ENCODE results near the gene MICU2. TPM values are rescaled to one million over a fixed set of nuclear protein-coding genes. Genes with fewer than 3 reads are reported as not detected.

The MICU2 gene
- polyA plus RNA-seq, 3 donors = 16.6 to 28.9 (median 25.0) TPM

DNA sequence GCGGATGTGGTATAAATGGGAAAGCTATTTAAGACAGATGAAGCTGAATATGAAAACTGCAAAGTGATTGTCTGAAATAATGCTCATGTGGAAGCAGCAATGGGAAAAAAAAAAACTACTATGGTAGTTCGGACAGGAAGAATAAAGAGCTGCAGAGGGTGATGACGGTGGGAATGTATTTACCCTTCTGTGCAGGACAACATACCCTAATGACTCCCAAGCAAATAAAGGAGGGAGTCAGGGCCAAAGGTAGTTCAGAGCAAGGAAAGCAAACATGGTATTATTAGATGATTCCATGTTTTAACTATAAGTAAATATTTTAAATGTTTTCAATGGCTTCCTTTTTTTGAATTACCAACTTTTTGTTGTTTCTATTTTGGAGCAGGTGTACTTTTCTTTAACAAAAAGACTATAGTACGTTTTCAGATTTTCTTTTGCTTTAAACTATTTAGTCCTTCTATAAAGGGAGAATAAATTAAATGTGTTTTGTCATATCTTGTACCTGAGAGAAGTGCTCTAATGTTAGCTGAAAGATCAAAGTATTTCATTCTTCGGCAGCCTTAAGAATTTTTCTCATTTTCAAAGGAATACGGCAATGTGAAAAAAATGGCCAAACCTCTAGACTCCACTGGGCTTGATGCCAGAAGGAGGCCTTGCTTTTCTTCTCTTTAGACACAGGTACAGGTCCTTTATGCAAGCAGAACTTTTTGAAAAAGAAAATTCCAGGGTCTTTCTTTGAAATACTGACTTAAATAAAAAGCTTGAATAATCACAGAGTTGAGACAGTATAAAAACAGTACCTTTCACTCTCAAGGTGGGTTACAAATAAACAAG is 77.0 kb downstream of the MICU2 start:
- WGBS, 3 donors = 73 to 90% (median 88%) methylated on average over 6 of the region's 6 CpGs
- no peak overlapping the region for H3K27ac ChIP-seq (ENCODE audit: low read depth, low read length)

DNA sequence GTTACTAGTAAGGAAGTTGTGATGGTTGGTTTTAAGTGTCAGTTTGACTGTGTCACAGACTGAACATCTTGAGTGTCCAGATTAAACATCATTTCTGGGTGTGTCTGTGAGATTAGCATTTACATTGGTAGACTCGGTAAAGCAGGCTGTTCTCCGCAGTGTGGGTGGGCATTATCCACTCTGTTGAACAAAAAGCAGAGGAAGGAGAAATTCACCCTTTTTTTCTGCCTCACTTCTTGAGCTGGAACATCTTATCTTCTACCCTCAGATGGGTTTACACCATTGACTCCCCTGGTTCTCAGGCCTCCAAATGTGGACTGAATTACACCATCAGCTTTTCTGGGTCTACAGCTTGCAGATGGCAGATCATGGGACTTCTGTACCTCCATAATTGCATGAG is 81.1 kb downstream of the MICU2 start:
- H3K27ac ChIP-seq (ENCODE audit: low read depth, low read length) = no peak overlapping the region
- 86 to 93% (median 90%) methylated on average over 2 of the region's 2 CpGs for WGBS, 3 donors

DNA sequence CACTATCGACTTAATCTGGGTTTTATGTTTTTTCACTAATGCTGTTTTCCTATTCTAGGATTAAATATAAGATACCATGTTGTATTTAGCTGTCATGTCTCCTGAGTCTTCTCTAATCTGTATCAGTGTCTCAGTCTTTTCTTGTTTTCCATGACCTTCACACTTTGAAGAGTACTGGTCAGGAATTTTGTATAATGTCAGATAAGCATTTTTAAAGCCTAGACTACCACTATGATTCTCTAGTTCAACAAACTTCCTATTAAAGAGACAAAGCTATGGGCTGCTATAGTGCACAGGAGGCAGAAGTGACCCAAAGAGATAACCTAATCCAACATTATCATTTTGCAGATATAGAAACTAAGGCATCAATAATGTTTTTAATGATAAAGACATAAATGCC is 81.8 kb downstream of the MICU2 start:
- no peak overlapping the region for H3K27ac ChIP-seq (ENCODE audit: low read depth, low read length)
- 90 to 95% (median 93%) methylated on average over 1 of the region's 1 CpG for WGBS, 3 donors

DNA sequence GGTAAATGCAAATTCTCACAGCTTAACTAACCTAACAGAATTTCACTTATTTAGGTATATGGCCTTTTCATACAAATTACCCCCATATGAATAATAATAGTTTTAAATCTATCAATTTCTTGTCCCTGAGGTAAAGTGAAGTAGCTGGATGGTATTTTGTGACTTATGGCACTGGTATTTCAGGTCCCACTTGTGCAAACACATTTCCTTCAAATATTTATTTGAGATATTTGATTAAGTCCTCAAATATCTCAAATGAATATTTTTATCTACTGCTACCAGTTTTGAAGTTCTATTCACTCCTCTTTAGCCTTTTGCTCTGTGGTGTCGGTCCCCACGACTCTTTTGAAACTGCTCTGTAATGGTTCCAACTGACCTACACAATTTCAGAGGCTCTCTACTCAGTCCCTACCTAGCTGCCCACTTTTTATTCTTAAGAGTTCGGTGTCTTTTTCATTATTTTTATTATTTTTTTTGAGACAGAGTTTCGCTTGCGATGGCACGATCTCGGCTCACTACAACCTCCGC is 85.3 kb downstream of the MICU2 start:
- no peak overlapping the region for H3K27ac ChIP-seq (ENCODE audit: low read depth, low read length)
- WGBS, 3 donors = 90 to 98% (median 94%) methylated on average over 8 of the region's 8 CpGs

DNA sequence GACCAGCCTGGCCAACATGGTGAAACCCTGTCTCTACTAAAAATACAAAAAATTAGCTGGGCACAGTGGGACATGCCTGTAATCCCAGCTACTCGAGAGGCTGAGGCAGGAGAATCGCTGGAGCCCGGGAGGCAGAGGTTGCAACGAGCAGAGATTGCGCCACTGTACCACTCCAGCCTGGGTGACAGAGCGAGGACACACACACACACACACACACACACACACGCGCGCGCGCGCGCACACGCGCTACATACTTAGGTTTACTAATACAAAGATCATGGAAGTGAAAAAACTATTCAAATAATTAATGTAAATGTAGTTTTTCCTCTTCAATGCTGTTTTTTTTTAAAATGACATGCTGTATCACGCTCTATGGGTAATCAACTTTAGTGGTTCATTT is 86.4 kb downstream of the MICU2 start:
- H3K27ac ChIP-seq (ENCODE audit: low read depth, low read length) = no peak overlapping the region
- WGBS, 3 donors = 86 to 91% (median 87%) methylated on average over 16 of the region's 16 CpGs

DNA sequence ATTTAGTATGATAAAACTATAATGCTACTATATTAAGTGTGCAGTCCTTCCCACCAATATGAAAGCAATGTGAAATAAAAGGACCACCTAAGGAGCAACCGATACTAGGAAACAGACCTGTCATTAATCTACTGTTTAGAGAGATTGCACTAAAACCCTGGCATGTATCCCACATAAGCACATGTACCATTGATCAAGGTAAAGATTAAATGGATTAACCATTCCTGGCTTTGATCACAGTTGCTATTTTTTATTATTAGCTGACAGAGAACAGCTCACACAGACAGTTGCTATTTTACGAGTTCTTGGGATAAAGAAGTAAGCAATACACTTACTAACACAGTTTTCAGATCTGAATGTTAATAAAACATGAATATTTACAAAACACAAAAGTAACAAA is 87.2 kb downstream of the MICU2 start:
- no peak overlapping the region for H3K27ac ChIP-seq (ENCODE audit: low read depth, low read length)

DNA sequence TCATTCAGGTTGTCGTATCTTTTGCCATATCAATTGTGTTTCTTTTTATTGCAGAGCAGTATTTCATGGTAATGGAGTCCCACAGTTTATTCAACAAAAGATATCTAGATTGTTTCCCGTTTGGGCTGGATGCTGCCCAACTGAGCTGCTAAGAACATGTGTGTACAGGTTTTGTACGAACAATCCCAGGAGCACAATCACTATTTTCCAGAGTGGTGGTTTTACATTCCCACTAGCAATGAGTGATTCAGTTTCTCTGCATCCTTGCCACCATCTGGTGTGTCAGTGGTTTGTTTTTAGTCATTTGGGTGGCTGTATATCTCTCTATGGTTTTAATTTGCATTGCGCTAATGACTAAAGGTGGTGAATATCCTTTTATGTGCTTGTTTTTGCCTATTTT is 92.1 kb downstream of the MICU2 start:
- H3K27ac ChIP-seq (ENCODE audit: low read depth, low read length) = no peak overlapping the region
- 79 to 87% (median 85%) methylated on average over 4 of the region's 4 CpGs for whole genome bisulfite sequencing, 3 donors

More for the DNA sequence above, 87.2 kb downstream of the MICU2 start:
- WGBS, 3 donors = 76 to 92% (median 88%) methylated on average over 2 of the region's 2 CpGs

DNA sequence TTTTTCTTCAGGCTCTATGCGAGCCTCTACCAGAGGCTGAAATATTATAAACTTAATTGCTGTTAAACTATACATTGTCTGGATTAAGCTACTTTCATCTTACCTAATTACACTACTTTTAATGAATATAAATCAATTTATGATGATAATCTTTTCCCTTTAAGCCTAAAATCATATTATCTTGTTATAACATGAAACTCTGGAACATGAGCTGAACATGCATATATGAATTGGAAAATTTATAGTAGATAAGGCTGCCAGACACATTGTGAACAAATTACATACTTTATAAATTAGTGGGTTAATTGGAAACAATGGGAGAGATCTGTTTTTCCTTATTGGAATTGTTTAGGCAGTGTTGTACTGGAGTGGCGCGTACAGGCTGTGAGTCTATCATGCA is 99.6 kb downstream of the MICU2 start:
- no peak overlapping the region for H3K27ac ChIP-seq (ENCODE audit: low read depth, low read length)
- WGBS, 3 donors = 94 to 98% (median 97%) methylated on average over 3 of the region's 3 CpGs

DNA sequence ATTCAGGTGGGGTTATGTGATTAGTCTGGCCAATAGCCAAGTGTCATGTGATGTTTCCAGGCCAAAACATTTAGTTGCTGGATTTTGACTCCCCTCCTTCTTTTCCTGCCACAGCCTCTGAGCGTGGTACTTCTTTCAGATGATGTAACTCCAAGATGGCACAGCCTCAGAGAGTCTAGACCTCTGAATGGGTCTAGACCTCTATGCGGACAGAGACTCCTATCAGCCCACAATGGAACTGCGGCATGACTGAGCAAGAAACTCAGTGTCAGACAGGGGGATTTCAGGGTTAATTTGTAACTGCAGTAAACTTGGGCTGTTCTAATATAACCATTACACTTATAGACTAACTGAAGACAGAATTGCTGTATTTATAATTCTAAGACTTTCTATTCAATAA is 102.3 kb downstream of the MICU2 start:
- WGBS, 3 donors = 93 to 96% (median 94%) methylated on average over 3 of the region's 3 CpGs
- H3K27ac ChIP-seq (ENCODE audit: low read depth, low read length) = no peak overlapping the region

DNA sequence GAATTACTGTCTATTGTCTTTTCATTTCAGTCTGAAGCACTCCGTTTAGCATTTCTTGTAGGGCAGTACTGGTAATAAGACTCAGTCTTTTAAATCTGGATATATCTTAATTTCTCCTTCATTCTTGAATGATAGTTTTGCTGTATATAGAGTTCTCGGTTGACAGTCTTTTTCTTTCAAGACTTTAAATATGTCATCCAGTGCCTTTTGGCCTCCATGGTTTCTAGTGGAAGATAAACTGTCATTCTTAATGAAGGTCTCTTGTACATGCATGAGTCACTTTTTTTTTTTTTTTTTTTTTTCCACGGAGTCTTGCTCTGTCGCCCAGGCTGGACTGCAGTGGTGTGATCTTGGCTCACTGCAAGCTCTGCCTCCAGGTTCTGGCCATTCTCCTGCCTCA is 117.6 kb downstream of the MICU2 start:
- H3K27ac ChIP-seq (ENCODE audit: low read depth, low read length) = no peak overlapping the region
- WGBS, 3 donors = 93 to 100% (median 99%) methylated on average over 4 of the region's 4 CpGs

DNA sequence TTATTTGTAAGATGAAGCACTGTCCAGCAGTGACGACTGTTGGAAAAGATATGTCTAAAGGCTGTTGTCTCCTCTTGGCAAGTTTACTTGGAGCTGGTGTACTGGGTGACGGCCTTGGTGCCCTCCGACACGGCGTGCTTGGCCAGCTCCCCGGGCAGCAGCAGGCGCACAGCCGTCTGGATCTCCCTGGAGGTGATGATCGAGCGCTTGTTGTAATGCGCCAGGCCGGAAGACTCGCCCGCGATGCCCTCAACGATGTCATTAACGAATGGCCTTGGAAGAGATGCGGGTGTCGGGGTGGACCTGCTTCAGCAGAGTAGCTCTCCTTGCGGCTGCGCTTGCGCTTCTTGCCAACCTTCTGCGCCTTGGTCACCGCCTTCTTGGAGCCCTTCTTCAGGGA is 120.2 kb downstream of the MICU2 start:
- no peak overlapping the region for H3K27ac ChIP-seq (ENCODE audit: low read depth, low read length)
- WGBS, 3 donors = 90 to 92% (median 91%) methylated on average over 24 of the region's 24 CpGs

DNA sequence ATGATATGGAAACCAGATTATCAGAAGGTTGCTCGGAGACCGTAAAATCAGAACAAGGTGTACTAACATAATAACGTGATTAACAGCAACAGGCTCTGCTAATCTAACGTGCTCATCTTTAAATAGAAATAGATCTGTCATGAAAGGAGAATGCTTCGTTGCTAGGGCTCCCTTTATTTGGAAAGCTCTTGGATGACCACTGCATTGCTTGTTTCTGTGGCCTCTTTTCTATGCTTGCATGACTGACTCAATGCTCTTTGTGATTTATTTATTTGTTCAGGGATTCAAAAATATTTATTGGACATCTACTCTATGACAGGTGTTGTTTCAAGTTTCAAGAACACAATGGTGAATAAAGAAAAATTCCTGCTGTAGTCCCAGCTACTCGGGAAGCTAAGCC is 122.6 kb downstream of the MICU2 start:
- no peak overlapping the region for H3K27ac ChIP-seq (ENCODE audit: low read depth, low read length)
- 30 to 74% (median 71%) methylated on average over 6 of the region's 6 CpGs for WGBS, 3 donors

DNA sequence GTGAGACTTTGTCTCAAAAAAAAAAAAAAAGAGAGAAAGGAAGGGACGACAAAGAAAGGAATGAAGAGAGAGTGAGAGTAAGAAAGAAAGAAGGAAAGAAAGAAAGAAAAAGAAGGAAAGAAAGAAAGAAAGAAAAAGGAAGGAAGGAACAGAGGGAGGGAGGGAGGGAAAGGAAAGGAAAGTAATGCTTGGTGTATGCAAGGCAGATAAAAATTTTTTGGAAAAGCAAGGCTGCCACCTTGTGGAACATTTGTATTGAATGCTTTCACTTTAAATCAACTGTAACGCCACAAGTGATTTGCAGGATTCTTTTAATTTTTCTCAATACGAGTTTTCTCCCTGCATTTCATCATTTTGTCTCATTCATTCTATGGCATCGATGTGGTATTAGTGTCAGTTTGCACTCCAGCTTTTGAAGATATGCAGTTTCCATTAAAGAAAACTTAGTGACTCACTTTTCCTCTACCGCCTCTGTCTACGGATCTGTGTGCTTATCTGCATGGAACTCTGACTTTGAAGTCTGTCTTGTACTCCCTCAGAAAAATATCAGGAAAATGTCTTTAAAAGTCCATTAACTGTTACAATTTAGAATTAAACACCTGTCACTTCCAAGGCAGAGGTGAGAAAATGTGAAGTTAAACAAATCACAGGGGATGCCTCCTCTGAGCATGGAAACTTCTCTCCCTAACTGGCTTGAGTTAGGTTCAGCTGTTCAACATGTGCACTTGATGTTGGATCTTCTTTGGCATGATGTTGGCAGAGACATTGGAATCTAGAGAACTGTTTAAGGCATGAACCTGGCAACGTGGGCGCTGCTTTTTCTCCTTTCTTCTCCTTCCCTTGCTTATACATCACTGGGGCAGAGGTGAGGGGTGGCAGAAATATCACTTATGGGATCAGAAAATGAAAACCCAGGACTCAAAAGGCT is 124.8 kb downstream of the MICU2 start:
- H3K27ac ChIP-seq (ENCODE audit: low read depth, low read length) = no peak overlapping the region
- WGBS, 3 donors = 17 to 30% (median 27%) methylated on average over 8 of the region's 8 CpGs

DNA sequence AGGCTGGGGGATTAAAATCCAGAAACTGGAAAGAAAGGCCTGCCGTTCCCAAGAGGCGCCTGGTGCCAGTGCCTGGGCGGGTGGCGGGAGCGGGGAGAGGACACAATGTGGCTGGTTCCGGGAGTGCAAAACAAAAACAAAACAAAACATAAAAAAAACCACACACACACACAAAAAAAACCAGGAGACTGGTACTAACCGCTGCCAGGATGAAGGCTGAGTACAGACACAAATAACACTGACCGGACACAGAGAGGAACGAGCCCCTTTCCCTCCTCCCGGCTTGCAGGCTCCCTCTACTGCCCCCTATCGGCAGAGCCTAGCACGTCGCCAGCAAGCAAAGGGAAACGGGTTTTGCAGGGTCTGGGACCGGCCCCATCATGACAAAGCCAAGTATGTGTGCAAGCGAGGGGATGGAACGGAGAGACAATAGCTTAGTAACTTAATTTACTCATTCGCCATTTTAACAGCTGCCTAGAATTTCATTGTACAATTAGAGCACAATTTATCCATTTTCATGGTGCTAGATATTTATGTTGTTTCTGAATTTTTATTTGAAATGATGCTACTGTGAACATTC is 127.0 kb downstream of the MICU2 start:
- H3K27ac ChIP-seq (ENCODE audit: low read depth, low read length) = no peak overlapping the region
- WGBS, 3 donors = 2 to 6% (median 4%) methylated on average over 18 of the region's 18 CpGs

DNA sequence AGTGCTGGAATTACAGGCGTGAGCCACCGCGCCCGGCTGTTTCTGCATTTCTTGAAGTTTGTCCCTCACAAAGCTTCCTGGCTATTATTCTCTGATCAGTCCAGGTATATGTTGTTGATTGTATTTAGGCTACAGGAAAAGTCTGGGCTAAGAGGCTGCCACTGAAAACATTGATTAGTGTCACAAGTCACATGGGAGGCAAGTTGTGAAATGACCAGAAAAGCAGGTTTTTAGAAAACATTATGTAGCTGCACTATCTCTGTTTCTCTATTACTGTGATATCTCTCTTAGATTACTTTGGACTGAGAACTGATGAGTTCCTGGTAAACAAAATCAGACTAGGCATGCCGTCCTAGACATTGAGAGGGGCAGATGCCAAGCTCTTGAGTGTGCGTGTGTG is 128.9 kb downstream of the MICU2 start:
- no peak overlapping the region for H3K27ac ChIP-seq (ENCODE audit: low read depth, low read length)
- 41 to 72% (median 72%) methylated on average over 6 of the region's 6 CpGs for WGBS, 3 donors

DNA sequence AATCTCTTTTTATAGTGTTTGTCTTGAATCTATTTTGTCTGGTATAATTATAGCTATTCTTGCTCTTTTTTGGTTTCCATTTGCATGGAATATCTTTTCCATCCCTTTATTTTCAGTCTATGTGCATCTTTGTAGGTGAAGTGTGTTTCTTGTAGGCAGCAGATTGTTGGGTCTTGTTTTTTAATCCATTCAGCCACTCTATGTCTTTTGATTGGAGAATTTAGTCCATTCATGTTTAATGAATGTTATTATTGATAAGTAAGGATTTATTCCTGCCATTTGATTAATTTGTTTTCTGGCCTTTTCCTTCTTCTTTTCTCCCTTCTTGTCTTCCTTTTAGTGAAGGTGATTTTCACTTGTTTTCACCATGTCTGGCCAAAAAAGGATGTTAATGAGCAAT is 133.2 kb downstream of the MICU2 start:
- H3K27ac ChIP-seq (ENCODE audit: low read depth, low read length) = no peak overlapping the region

DNA sequence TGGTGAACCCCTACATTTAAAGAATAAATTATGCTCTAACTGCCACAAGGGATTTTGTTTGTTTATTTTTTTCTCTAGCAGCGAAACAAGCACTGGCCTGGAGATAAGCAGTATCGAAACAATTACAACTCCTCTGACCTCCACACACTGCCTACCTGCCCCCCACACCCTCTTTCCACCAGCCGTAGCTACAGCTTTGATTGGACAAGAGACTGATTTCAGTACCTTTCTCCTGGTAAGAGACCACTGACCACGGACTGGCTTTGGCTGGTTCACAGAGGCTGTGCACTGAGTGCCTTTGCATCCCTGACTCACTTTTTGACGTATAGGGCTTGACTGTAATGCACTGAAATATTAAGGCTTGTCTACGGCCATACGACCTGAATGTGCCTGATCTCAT is 137.4 kb downstream of the MICU2 start:
- no peak overlapping the region for H3K27ac ChIP-seq (ENCODE audit: low read depth, low read length)
- WGBS, 3 donors = 47 to 70% (median 61%) methylated on average over 7 of the region's 7 CpGs

DNA sequence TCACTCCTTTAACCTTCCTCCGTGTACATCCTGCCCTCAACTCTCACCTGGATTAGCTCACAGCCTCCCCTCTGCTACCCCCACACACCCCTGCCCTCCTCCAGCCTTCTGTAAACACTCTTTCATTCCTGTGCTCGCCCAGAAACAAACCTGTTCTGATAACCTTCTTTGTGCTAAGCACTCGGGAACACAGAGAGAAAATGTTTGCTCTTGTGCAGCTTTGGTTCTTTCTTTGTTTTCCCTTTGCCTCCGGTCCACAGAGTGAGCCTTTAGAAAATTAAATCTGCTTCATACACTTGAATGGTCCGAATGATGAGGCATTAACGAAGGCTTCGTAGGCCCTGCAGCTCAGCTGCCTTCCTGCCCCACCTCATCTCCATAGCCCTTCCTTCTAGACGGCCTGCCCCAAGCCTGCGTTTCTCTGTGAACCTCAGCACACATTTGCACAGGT is 138.2 kb downstream of the MICU2 start:
- WGBS, 3 donors = 26 to 72% (median 51%) methylated on average over 9 of the region's 9 CpGs
- H3K27ac ChIP-seq (ENCODE audit: low read depth, low read length) = no peak overlapping the region

DNA sequence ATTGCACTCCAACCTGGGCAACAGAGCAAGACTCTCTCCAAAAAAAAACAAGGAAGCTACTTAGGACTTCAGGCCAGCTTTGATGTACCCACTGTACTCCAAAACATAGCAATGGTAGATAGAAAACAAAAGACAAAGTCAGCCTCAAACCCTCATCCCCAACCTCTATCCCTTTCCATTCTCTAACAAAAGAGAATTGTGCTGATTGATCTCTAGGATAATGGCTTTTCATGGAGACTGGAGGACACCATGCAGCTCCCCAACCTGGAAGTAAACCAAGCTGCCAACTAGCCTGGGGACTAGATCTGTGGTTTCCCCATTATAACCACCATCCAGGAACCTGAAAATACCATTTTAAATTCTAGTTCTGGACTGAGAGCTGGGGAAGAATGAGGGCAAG is 140.5 kb downstream of the MICU2 start:
- no peak overlapping the region for H3K27ac ChIP-seq (ENCODE audit: low read depth, low read length)

Data from adipose tissue (tissue), 3 donors.